ENCODE measurements around the gene TNFSF12.

Gene TNFSF12

DNA sequence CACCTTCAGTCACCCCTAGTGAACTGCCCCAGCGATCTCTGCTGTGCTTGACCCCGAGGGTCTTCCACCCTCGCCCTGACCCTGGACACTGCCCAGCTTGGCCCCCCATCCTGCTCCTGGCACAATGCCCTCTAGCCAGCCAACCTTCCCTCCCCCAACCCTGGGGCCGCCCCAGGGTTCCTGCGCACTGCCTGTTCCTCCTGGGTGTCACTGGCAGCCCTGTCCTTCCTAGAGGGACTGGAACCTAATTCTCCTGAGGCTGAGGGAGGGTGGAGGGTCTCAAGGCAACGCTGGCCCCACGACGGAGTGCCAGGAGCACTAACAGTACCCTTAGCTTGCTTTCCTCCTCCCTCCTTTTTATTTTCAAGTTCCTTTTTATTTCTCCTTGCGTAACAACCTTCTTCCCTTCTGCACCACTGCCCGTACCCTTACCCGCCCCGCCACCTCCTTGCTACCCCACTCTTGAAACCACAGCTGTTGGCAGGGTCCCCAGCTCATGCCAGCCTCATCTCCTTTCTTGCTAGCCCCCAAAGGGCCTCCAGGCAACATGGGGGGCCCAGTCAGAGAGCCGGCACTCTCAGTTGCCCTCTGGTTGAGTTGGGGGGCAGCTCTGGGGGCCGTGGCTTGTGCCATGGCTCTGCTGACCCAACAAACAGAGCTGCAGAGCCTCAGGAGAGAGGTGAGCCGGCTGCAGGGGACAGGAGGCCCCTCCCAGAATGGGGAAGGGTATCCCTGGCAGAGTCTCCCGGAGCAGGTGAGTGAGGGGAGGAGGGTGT lies 9.9 kb downstream of the TNFSF12 start, which contains the start of gene TNFSF13:
TSS of gene TNFSF13 (plus strand) at position 207 of the 776 bp plus-strand sequence. CDS start at position 497, 290 bp downstream.
- H3K4me3 ChIP-seq (ENCODE audit: control insufficient read depth, low read depth, low read length), result no peak within 1 kb of the TSS; the same call in 1 of the 2 replicates
- TF ChIP-seq, protein P1, sequence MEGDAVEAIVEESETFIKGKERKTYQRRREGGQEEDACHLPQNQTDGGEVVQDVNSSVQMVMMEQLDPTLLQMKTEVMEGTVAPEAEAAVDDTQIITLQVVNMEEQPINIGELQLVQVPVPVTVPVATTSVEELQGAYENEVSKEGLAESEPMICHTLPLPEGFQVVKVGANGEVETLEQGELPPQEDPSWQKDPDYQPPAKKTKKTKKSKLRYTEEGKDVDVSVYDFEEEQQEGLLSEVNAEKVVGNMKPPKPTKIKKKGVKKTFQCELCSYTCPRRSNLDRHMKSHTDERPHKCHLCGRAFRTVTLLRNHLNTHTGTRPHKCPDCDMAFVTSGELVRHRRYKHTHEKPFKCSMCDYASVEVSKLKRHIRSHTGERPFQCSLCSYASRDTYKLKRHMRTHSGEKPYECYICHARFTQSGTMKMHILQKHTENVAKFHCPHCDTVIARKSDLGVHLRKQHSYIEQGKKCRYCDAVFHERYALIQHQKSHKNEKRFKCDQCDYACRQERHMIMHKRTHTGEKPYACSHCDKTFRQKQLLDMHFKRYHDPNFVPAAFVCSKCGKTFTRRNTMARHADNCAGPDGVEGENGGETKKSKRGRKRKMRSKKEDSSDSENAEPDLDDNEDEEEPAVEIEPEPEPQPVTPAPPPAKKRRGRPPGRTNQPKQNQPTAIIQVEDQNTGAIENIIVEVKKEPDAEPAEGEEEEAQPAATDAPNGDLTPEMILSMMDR (IDR thresholded peaks at IDR 0.05; ENCODE audit: control insufficient read depth, insufficient read depth, low read depth, low read length, missing control alignments), result no peak
- DNase-seq (ENCODE audit: low read depth), result no peak

- TF ChIP-seq, protein P1 (IDR thresholded peaks at IDR 0.05; ENCODE audit: control insufficient read depth, insufficient read depth, low read depth, low read length, missing control alignments), result no peak
- DNase-seq (ENCODE audit: low read depth), result no peak
- no peak overlapping the region for H3K4me3 ChIP-seq (ENCODE audit: control insufficient read depth, low read depth, low read length)
Observed at GRCh38 chr17:7559320-7560171, 10.7 kb downstream of the TNFSF12 start.

GRCh38 chr17:7560172-7561027 lies 11.5 kb downstream of the TNFSF12 start:
- no peak for DNase-seq (ENCODE audit: low read depth)
- TF ChIP-seq, protein P1 (IDR thresholded peaks at IDR 0.05; ENCODE audit: control insufficient read depth, insufficient read depth, low read depth, low read length, missing control alignments), result peak; percentile 72
- peak overlapping the region; percentile 82 for H3K4me3 ChIP-seq (ENCODE audit: control insufficient read depth, low read depth, low read length)

DNA sequence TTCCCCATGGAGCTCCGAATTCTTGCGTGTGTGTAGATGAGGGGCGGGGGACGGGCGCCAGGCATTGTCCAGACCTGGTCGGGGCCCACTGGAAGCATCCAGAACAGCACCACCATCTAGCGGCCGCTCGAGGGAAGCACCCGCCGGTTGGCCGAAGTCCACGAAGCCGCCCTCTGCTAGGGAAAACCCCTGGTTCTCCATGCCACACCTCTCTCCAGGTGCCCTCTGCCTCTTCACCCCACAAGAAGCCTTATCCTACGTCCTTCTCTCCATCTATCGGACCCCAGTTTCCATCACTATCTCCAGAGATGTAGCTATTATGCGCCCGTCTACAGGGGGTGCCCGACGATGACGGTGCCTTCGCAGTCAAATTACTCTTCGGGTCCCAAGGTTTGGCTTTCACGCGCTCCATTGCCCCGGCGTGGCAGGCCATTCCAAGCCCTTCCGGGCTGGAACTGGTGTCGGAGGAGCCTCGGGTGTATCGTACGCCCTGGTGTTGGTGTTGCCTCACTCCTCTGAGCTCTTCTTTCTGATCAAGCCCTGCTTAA lies 12.2 kb downstream of the TNFSF12 start:
- no peak for DNase-seq (ENCODE audit: low read depth)
- H3K4me3 ChIP-seq (ENCODE audit: control insufficient read depth, low read depth, low read length), result peak overlapping the region; percentile 82
- TF ChIP-seq, protein P1 (IDR thresholded peaks at IDR 0.05; ENCODE audit: control insufficient read depth, insufficient read depth, low read depth, low read length, missing control alignments), result peak; percentile 92

DNA sequence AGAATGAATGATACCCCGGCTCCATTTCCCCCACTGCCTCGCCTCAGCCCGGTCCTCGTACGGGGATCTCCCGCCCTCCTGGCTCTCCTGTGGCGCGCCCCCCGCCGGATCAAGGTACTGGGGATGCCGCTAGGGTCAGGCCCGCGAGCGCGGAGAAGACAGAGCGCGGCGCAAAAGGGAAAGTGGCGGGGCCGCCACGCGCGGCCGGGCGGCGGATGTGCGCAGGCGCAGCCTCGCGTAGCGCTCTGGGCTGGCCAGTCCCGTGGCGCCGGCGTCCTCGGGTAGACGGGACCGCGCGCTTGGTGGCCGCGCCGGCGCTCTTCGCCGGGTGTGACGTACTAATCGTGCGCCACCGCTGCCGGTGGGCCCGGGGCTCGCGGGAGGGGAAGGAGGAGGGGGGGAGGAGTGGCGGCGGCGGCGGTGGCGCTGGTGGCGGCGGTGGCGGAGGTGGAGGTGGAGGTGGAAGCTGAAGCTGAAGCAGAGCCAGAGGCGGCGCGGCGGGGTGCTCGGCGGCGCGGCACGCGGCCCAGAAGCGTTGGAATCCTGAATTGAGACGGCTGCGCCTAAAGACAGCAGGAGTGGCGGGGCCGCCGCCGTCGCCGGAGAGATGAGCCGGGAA lies 12.8 kb downstream of the TNFSF12 start, which contains the start of gene SENP3:
TSS of gene SENP3 (plus strand) at position 331 of the 619 bp plus-strand sequence. CDS start 1,158 bp downstream, outside the sequence.
- TF ChIP-seq, protein P1 (IDR thresholded peaks at IDR 0.05; ENCODE audit: control insufficient read depth, insufficient read depth, low read depth, low read length, missing control alignments), result no peak
- DNase-seq (ENCODE audit: low read depth), result peak; percentile 61
- H3K4me3 ChIP-seq (ENCODE audit: control insufficient read depth, low read depth, low read length), result peak within 1 kb of the TSS; percentile 82
